K562 (cell line): Measurements from ENCODE around the gene GIMAP8. TPM values are rescaled to one million over a fixed set of nuclear protein-coding genes. Genes with fewer than 3 reads are reported as not detected.

ENCODE experiments used
- CBX5 ChIP-seq: IDR thresholded peaks from 2 replicates; pipeline ENCODE4 v1.6.1; 2014; ENCODE audit warnings: low read depth, borderline replicate concordance
- ETV6 ChIP-seq, 3 experiments: fragments of 150-350 bp in 1 of 3; sonication (generic) in 1 of 3; formaldehyde crosslinking in 1 of 3; IDR thresholded peaks; 2 replicates each; pipeline versions ENCODE4 v1.6.1 to v1.8.0; 2014 to 2022; ENCODE audit warnings: borderline replicate concordance in 2 of 3, low read depth in 2 of 3, antibody characterized with exemption in 1 of 3, low read length in 1 of 3, mild to moderate bottlenecking in 1 of 3, missing genetic modification reagents in 1 of 3
- GATA2 ChIP-seq: sonication (generic); formaldehyde crosslinking; IDR thresholded peaks from 2 replicates; pipeline ENCODE4 v1.4.0; 2020; ENCODE audit warnings: mild to moderate bottlenecking, missing genetic modification reagents
- HLTF ChIP-seq: fragments of 450-650 bp; IDR thresholded peaks from 2 replicates; pipeline ENCODE4 v1.6.1; 2016
- HMG20A ChIP-seq: fragments of 450-650 bp; formaldehyde crosslinking; conservative IDR thresholded peaks from 2 replicates; pipeline ENCODE4 v1.4.0; 2020; ENCODE audit warnings: mild to moderate bottlenecking, mixed read lengths
- ILF3 ChIP-seq: fragments of 450-650 bp; IDR thresholded peaks from 2 replicates; pipeline ENCODE4 v1.6.1; 2018; ENCODE audit warnings: antibody characterized with exemption, mild to moderate bottlenecking, moderate library complexity, borderline replicate concordance
- NR2C1 ChIP-seq, 2 experiments: fragments of 450-650 bp; IDR thresholded peaks; 2 replicates each; pipeline ENCODE4 v1.6.1; 2017; ENCODE audit warnings: mild to moderate bottlenecking in 2 of 2, antibody characterized with exemption in 1 of 2, inconsistent platforms in 1 of 2, missing compliant biosample characterization in 1 of 2, missing genetic modification characterization in 1 of 2
- PHTF2 ChIP-seq: fragments of 250-450 bp; sonication (Bioruptor Pico); IDR thresholded peaks from 2 replicates; pipeline ENCODE4 v1.5.0; 2021; ENCODE audit warnings: mild to moderate bottlenecking
- RBM25 ChIP-seq: fragments of 200-400 bp; formaldehyde crosslinking; IDR thresholded peaks from 2 replicates; pipeline ENCODE4 v1.6.1; 2018; ENCODE audit warnings: low read length, low read depth, moderate library complexity; ENCODE audit not compliant: severe bottlenecking
- RFX1 ChIP-seq: fragments of 450-650 bp; IDR thresholded peaks from 2 replicates; pipeline ENCODE4 v1.6.1; 2016; ENCODE audit warnings: mild to moderate bottlenecking, moderate library complexity
- SMARCE1 ChIP-seq: fragments of 450-650 bp; IDR thresholded peaks from 2 replicates; pipeline ENCODE4 v1.7.1; 2016; ENCODE audit warnings: mild to moderate bottlenecking
- TCF7 ChIP-seq: sonication (generic); IDR thresholded peaks from 2 replicates; pipeline ENCODE4 v1.6.1; 2016; ENCODE audit warnings: antibody characterized with exemption, borderline replicate concordance
- TEAD2 ChIP-seq: fragments of 450-650 bp; IDR thresholded peaks from 2 replicates; pipeline ENCODE4 v1.6.1; 2016; ENCODE audit warnings: missing genetic modification characterization, control low read depth, missing compliant biosample characterization
- WHSC1 ChIP-seq: IDR thresholded peaks from one replicate; pipeline ENCODE4 v1.6.1; 2012; ENCODE audit warnings: low read length, control low read depth, inconsistent platforms
- ZNF224 ChIP-seq: sonication (generic); formaldehyde crosslinking; IDR thresholded peaks from 2 replicates; pipeline ENCODE4 v1.8.0; 2022; ENCODE audit warnings: mild to moderate bottlenecking, missing genetic modification reagents
- ZNF263 ChIP-seq: sonication (generic); formaldehyde crosslinking; IDR thresholded peaks from 2 replicates; pipeline ENCODE4 v1.8.0; 2022; ENCODE audit warnings: mild to moderate bottlenecking, missing genetic modification reagents, borderline replicate concordance
- ZNF57 ChIP-seq: fragments of 450-650 bp; formaldehyde crosslinking; IDR thresholded peaks from 2 replicates; pipeline ENCODE4 v1.4.0; 2020; ENCODE audit warnings: mild to moderate bottlenecking, moderate library complexity
- ZNF695 ChIP-seq: fragments of 450-650 bp; formaldehyde crosslinking; IDR thresholded peaks from 2 replicates; pipeline ENCODE4 v1.4.0; 2020; ENCODE audit warnings: mild to moderate bottlenecking, moderate library complexity
- polyA plus RNA-seq, 8 experiments: library from polyadenylated mRNA; depleted of rRNA in 4 of 8; stranded (reverse) in 5 of 8; unstranded in 3 of 8; fragments of >200 nt; fragmentation: Nextera tagmentation in 2 of 8; fragmentation: Illumina TruSeq in 1 of 8; extraction: Ambion mirVana in 2 of 8; extraction: Trizol in 1 of 8; gene quantifications; 2 replicates each; pipeline versions ENCODE4 v1.2.1 to v1.2.3, GENCODE V29; 2011 to 2014; ENCODE audit warnings: inconsistent platforms in 1 of 8, missing spikeins in 1 of 8
- total RNA-seq, 7 experiments: library from RNA; depleted of rRNA in 6 of 7; stranded (reverse); fragments of >200 nt in 6 of 7; fragmentation: Illumina TruSeq in 2 of 7; extraction: Trizol in 2 of 7; gene quantifications; 2 replicates each; pipeline versions ENCODE4 v1.2.1 to v1.2.3, GENCODE V29; 2011 to 2021; ENCODE audit warnings: low replicate concordance in 1 of 7
- TF ChIP-seq, protein P1 (sequence below), 2 experiments: fragments of 450-650 bp; formaldehyde crosslinking in 1 of 2; IDR thresholded peaks; 2 replicates each; pipeline versions ENCODE4 v1.4.0 to v1.6.1; 2014 to 2020; ENCODE audit warnings: mild to moderate bottlenecking in 2 of 2, borderline replicate concordance in 1 of 2, low read depth in 1 of 2
- TF ChIP-seq, protein P2 (sequence below): fragments of 250-450 bp; sonication (Bioruptor Pico); IDR thresholded peaks from 2 replicates; pipeline ENCODE4 v1.8.0; 2022; ENCODE audit warnings: moderate library complexity, mild to moderate bottlenecking, inconsistent platforms

The GIMAP8 gene
- total and polyA plus RNA-seq, 9 of the 15 experiments (the other 6 are each of a cell fraction or from before 2014, with no cell fraction given), result not detected

DNA sequence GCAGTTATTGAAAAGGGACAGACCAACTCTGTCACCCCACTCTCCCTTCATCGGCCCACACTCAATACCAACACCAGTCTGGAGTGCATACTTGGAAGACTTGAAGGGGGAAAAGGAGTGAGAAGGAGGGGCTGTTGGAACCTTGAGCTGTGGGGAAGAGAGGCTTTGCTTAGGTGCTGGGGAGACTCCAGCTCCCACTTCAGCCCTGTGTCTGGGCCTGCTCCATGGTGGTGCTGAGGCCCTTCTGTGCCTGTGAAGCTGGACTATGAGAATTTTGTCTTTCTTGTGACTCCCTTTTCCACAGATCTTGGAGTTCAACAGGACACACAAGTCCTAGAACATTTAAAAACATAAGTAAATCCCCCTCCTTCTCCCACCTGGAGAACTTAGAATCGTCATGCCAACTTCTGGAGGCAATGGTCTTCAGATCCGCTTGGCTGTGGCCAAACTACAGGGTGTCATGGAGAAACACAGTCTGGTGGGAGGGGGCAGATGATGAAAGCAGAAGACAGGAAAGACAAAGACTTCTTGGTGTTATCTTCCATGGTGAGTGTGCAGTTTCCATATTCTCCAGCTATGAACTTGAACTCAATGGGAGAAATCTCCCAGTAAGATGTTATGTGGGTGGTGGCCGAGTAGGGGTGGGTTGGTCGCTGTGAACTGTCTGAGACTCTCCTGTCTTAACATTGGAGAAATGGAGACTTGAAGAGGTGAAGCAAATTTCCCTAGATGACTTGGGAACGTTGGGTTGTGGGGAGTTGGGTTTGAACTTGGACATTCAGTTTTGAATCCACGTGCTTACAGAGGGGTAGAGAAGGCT lies 18.4 kb upstream of the GIMAP8 start (continued):
- TF ChIP-seq, protein P1, sequence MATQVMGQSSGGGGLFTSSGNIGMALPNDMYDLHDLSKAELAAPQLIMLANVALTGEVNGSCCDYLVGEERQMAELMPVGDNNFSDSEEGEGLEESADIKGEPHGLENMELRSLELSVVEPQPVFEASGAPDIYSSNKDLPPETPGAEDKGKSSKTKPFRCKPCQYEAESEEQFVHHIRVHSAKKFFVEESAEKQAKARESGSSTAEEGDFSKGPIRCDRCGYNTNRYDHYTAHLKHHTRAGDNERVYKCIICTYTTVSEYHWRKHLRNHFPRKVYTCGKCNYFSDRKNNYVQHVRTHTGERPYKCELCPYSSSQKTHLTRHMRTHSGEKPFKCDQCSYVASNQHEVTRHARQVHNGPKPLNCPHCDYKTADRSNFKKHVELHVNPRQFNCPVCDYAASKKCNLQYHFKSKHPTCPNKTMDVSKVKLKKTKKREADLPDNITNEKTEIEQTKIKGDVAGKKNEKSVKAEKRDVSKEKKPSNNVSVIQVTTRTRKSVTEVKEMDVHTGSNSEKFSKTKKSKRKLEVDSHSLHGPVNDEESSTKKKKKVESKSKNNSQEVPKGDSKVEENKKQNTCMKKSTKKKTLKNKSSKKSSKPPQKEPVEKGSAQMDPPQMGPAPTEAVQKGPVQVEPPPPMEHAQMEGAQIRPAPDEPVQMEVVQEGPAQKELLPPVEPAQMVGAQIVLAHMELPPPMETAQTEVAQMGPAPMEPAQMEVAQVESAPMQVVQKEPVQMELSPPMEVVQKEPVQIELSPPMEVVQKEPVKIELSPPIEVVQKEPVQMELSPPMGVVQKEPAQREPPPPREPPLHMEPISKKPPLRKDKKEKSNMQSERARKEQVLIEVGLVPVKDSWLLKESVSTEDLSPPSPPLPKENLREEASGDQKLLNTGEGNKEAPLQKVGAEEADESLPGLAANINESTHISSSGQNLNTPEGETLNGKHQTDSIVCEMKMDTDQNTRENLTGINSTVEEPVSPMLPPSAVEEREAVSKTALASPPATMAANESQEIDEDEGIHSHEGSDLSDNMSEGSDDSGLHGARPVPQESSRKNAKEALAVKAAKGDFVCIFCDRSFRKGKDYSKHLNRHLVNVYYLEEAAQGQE (IDR thresholded peaks at IDR 0.05; ENCODE audit: borderline replicate concordance), result no peak
- TF ChIP-seq, protein P1 (CRISPR knock-in tag; IDR thresholded peaks at IDR 0.05; ENCODE audit: low read depth), result no peak; the same call in 1 of the 2 replicates
- no peak; the same call in 1 of the 2 replicates for TF ChIP-seq HLTF
- no peak for TF ChIP-seq HMG20A (CRISPR knock-in tag)
- no peak for TF ChIP-seq GATA2 (CRISPR knock-in tag)
- TF ChIP-seq SMARCE1, result no peak
- no peak for TF ChIP-seq TEAD2 (tag)
- no peak for TF ChIP-seq WHSC1
- TF ChIP-seq TCF7, result no peak
- no peak for TF ChIP-seq ZNF263
- no peak for TF ChIP-seq RFX1
- no peak; the same call in 1 of the 2 replicates for TF ChIP-seq NR2C1 (IDR thresholded peaks at IDR 0.05)
- no peak; the same call in none of the 2 replicates for TF ChIP-seq NR2C1 (tag; IDR thresholded peaks at IDR 0.05)
- TF ChIP-seq CBX5, result no peak
- no peak for TF ChIP-seq PHTF2
- TF ChIP-seq, protein P2, sequence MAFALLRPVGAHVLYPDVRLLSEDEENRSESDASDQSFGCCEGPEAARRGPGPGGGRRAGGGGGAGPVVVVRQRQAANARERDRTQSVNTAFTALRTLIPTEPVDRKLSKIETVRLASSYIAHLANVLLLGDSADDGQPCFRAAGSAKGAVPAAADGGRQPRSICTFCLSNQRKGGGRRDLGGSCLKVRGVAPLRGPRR (CRISPR knock-in tag), result no peak
- no peak for TF ChIP-seq ETV6 (IDR thresholded peaks at IDR 0.05; ENCODE audit: borderline replicate concordance in 1 of 2, low read depth in 2 of 2, low read length in 1 of 2)
- no peak for TF ChIP-seq ETV6 (CRISPR knock-in tag; IDR thresholded peaks at IDR 0.05; ENCODE audit: borderline replicate concordance)
- no peak for TF ChIP-seq ZNF224
- no peak for TF ChIP-seq ILF3
- no peak for TF ChIP-seq RBM25
- TF ChIP-seq ZNF57, result peak; percentile 39; the same call in 1 of the 2 replicates
- TF ChIP-seq ZNF695, result no peak
